Smooth muscle cell (in vitro differentiated cells): ENCODE data around the gene ARL6IP6. TPM values are rescaled to one million over a fixed set of nuclear protein-coding genes. Genes with fewer than 3 reads are reported as not detected.
"Not testable (repeated sequence)": the region's sequence is repeated elsewhere in the genome, so short reads cannot be mapped to it uniquely, and the experiment has no call there.

Experiments
- DNase-seq: peaks from one replicate; lab custom pipeline; 2025; ENCODE audit not compliant: unreplicated experiment; lab: John Stamatoyannopoulos, UW
- H2AFZ ChIP-seq: fragments of 200-600 bp; sonication (generic); 2 replicates; pipeline ENCODE4 v1.6.0; 2016; ENCODE audit warnings: antibody characterized with exemption, low read depth, mild to moderate bottlenecking
- H3F3A ChIP-seq: fragments of 200-600 bp; sonication (generic); 2 replicates; pipeline ENCODE4 v1.6.0; 2017; ENCODE audit warnings: antibody characterized with exemption, low read depth
- H3K27ac ChIP-seq: fragments of 200-600 bp; sonication (generic); 2 replicates; pipeline ENCODE4 v1.5.1; 2016; ENCODE audit warnings: low read depth, mild to moderate bottlenecking
- H3K27me3 ChIP-seq: fragments of 200-600 bp; sonication (generic); 2 replicates; pipeline ENCODE4 v1.6.1; 2016; ENCODE audit warnings: low read depth, mild to moderate bottlenecking
- H3K36me3 ChIP-seq: fragments of 200-600 bp; sonication (generic); 2 replicates; pipeline ENCODE4 v1.5.1; 2016; ENCODE audit warnings: low read depth
- H3K4me1 ChIP-seq: fragments of 200-600 bp; sonication (generic); 2 replicates; pipeline ENCODE4 v1.5.1; 2016; ENCODE audit warnings: low read depth
- H3K4me2 ChIP-seq: fragments of 200-600 bp; sonication (generic); 2 replicates; pipeline ENCODE4 v1.6.0; 2016; ENCODE audit warnings: mild to moderate bottlenecking
- H3K4me3 ChIP-seq: fragments of 200-600 bp; sonication (generic); 2 replicates; pipeline ENCODE4 v1.5.1; 2016; ENCODE audit warnings: mild to moderate bottlenecking
- H3K79me2 ChIP-seq: fragments of 200-600 bp; sonication (generic); 2 replicates; pipeline ENCODE4 v1.6.0; 2016; ENCODE audit warnings: low read depth, mild to moderate bottlenecking
- H3K9ac ChIP-seq: fragments of 200-600 bp; sonication (generic); 2 replicates; pipeline ENCODE4 v1.6.0; 2016; ENCODE audit warnings: low read depth
- H3K9me3 ChIP-seq: fragments of 200-600 bp; sonication (generic); replicated peaks from 2 replicates; pipeline ENCODE4 v1.5.1; 2016; ENCODE audit warnings: low read depth
- H4K20me1 ChIP-seq: fragments of 200-600 bp; sonication (generic); 2 replicates; pipeline ENCODE4 v1.6.0; 2016; ENCODE audit warnings: low read depth
- CTCF ChIP-seq: fragments of 200-600 bp; sonication (generic); IDR thresholded peaks from 2 replicates; pipeline ENCODE4 v1.5.1; 2017; ENCODE audit warnings: borderline replicate concordance, mild to moderate bottlenecking, antibody characterized with exemption; ENCODE audit not compliant: insufficient read depth, poor library complexity, severe bottlenecking
- WGBS: methylation state at CpG from one replicate; pipeline ENCODE4 v1.1.7; 2016; ENCODE audit warnings: low lambda C conversion rate; 5-methylcytosine and 5-hydroxymethylcytosine counted together
- polyA plus RNA-seq: library from polyadenylated mRNA; unstranded; fragments of >200 nt; fragmentation: Nextera tagmentation; extraction: Ambion mirVana; gene quantifications from 2 replicates; pipeline ENCODE4 v1.2.1, GENCODE V29; 2016
- total RNA-seq: library from RNA; depleted of rRNA; stranded (reverse); fragments of >200 nt; gene quantifications from 2 replicates; pipeline ENCODE4 v1.2.3, GENCODE V29; 2014

ARL6IP6 gene
- total and polyA plus RNA-seq, 2 experiments from 2014 or later = 28.5 to 51.1 TPM

DNA sequence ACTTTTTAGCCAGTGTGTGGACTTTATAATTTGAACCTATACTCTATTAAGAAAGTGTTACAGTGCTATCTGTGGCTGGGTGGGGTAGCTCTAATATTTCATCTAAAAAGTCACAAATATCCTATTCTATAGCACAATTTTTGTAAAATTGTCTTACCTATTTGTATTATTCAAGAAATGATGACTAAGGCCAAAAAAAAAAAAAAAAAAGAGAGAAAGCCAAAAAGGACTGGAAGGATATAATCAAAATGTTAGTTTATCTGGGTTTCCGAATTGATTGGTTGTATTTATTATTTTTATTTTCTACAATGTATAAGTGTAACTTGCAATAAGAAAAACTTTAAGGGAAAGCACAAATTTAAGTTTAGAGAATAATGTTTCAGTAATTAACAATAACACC, 5.5 kb downstream of the ARL6IP6 start:
- no peak for TF ChIP-seq CTCF
- H3K79me2 ChIP-seq = peaks cover 75% of the 10 kb centered on the region
- WGBS = 98% methylated on average over 1 of the region's 1 CpG
- H3K9me3 ChIP-seq = no peaks in the 10 kb centered on the region
- H3K4me1 ChIP-seq = peaks cover 18% of the 10 kb centered on the region
- H3K27ac ChIP-seq = no peak overlapping the region
- H3F3A ChIP-seq = no peaks in the 10 kb centered on the region
- no peak for DNase-seq
- peaks cover 38% of the 10 kb centered on the region for H4K20me1 ChIP-seq
- no peak overlapping the region for H3K4me2 ChIP-seq
- H3K4me3 ChIP-seq = no peak overlapping the region
- no peak overlapping the region for H3K9ac ChIP-seq
- no peaks in the 10 kb centered on the region for H3K27me3 ChIP-seq
- H2AFZ ChIP-seq = no peak overlapping the region
- no peaks in the 10 kb centered on the region for H3K36me3 ChIP-seq

DNA sequence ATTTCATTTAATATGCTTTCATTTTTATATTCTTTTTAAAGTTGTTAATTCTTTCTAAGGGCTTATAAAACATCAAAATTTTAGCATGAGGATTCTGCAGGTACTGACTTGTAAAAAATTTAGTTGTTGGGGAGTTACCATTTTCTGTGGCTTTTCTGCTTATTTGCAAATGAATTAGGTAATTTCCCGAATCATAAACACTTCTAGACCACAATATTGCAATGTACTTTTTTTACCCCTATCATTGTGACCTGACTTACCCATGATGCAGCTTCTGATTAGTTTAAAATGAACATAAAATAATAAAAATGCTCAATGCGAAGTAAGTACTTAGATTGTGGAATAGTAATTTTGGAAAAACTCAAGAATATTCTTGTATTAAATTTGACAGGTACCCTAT, 11.4 kb downstream of the ARL6IP6 start:
- H3K9ac ChIP-seq = no peak overlapping the region
- WGBS = 96% methylated on average over 2 of the region's 2 CpGs
- H4K20me1 ChIP-seq = peaks cover 38% of the 10 kb centered on the region
- no peaks in the 10 kb centered on the region for H3K36me3 ChIP-seq
- no peak for DNase-seq
- H3K79me2 ChIP-seq = peaks cover 43% of the 10 kb centered on the region
- no peak overlapping the region for H2AFZ ChIP-seq
- no peak overlapping the region for H3K27ac ChIP-seq
- TF ChIP-seq CTCF = no peak
- H3K9me3 ChIP-seq = no peaks in the 10 kb centered on the region
- H3K4me3 ChIP-seq = no peak overlapping the region
- no peaks in the 10 kb centered on the region for H3F3A ChIP-seq
- no peaks in the 10 kb centered on the region for H3K4me1 ChIP-seq
- no peaks in the 10 kb centered on the region for H3K27me3 ChIP-seq
- H3K4me2 ChIP-seq = no peak overlapping the region

- Histone ChIP-seq H4K20me1 (peaks cover 31% of the 10 kb centered on the region), H3K4me1 (no peaks in the 10 kb centered on the region), H3K79me2 (peaks cover 35% of the 10 kb centered on the region), H3K27ac (no peak overlapping the region), H3K4me3 (no peak overlapping the region), H2AFZ (no peak overlapping the region), H3K36me3 (peaks cover 1% of the 10 kb centered on the region), H3K4me2 (no peak overlapping the region), H3K27me3 (no peaks in the 10 kb centered on the region), H3K9me3 (no peaks in the 10 kb centered on the region), H3K9ac (no peak overlapping the region), H3F3A (no peaks in the 10 kb centered on the region)
- DNase-seq = no peak
- WGBS = 100% methylated on average over 1 of the region's 1 CpG
- no peak for TF ChIP-seq CTCF
Measured at GRCh38 chr2:152730591-152731333, 12.3 kb downstream of the ARL6IP6 start.

DNA sequence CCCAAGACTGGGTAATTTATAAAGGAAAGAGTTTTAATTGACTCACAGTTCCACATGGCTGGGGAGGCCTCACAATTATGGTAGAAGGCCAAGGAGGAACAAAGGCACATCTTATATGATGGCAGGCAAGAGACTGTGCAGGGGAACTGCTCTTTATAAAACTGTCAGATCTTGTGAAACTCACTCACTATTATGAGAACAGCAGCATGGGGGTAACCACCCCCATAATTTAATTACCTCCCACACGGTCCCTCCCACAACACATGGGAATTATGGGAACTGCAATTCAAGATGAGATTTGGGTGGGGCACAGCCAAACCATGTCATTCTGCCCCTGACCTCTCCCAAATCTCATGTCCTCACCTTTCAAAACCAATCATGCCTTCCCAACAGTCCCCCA, 19.1 kb downstream of the ARL6IP6 start:
- H3K27ac ChIP-seq, H3K79me2 ChIP-seq, H3F3A ChIP-seq, H4K20me1 ChIP-seq, H3K4me2 ChIP-seq, H3K27me3 ChIP-seq, H2AFZ ChIP-seq, H3K36me3 ChIP-seq, H3K4me1 ChIP-seq, H3K9me3 ChIP-seq, H3K4me3 ChIP-seq, DNase-seq, H3K9ac ChIP-seq: not testable (repeated sequence)
- WGBS = 100% methylated on average over 1 of the region's 1 CpG
